HepG2 (cell line): Measurements from ENCODE around the gene SFXN5. TPM values are rescaled to one million over a fixed set of nuclear protein-coding genes. Genes with fewer than 3 reads are reported as not detected.
A peak's percentile ranks its signal among the peaks of the same experiment; 100 is the strongest.

ENCODE experiments used
- ARID4A ChIP-seq: sonication (generic); formaldehyde crosslinking; IDR thresholded peaks from 2 replicates; pipeline ENCODE4 v1.5.0; 2020; ENCODE audit warnings: mild to moderate bottlenecking, missing genetic modification reagents, borderline replicate concordance
- ARID5B ChIP-seq: IDR thresholded peaks from 2 replicates; pipeline ENCODE4 v1.4.0; 2020; ENCODE audit warnings: mild to moderate bottlenecking, missing genetic modification reagents
- BHLHE40 ChIP-seq: IDR thresholded peaks from 2 replicates; pipeline ENCODE4 v1.6.1; 2011; ENCODE audit warnings: low read length, improper control_type of control experiment
- JUND ChIP-seq: sonication (generic); formaldehyde crosslinking; IDR thresholded peaks from 2 replicates; pipeline ENCODE4 v1.8.0; 2022; ENCODE audit warnings: mild to moderate bottlenecking, missing genetic modification reagents
- MEIS2 ChIP-seq: sonication (generic); formaldehyde crosslinking; IDR thresholded peaks from 2 replicates; pipeline ENCODE4 v1.9.0; 2021; ENCODE audit warnings: mild to moderate bottlenecking, missing genetic modification reagents
- NFIC ChIP-seq: IDR thresholded peaks from 2 replicates; pipeline ENCODE4 v1.6.1; 2012; ENCODE audit warnings: mild to moderate bottlenecking, low read length, inconsistent platforms
- NR2F1 ChIP-seq, 2 experiments: fragments of 450-650 bp in 1 of 2; formaldehyde crosslinking in 1 of 2; IDR thresholded peaks; 2 replicates each; pipeline versions ENCODE4 v1.5.0 to v1.6.1; 2016 to 2020; ENCODE audit warnings: mild to moderate bottlenecking in 1 of 2, missing compliant biosample characterization in 1 of 2, missing genetic modification reagents in 1 of 2, moderate library complexity in 1 of 2
- PAX8 ChIP-seq: sonication (generic); formaldehyde crosslinking; IDR thresholded peaks from 2 replicates; pipeline ENCODE4 v1.8.0; 2022; ENCODE audit warnings: mild to moderate bottlenecking, missing genetic modification reagents, borderline replicate concordance
- RXRB ChIP-seq: IDR thresholded peaks from 2 replicates; pipeline ENCODE4 v1.6.1; 2016; ENCODE audit warnings: borderline replicate concordance, missing genetic modification reagents, missing compliant biosample characterization
- SAP130 ChIP-seq: IDR thresholded peaks from 2 replicates; pipeline ENCODE4 v1.6.1; 2016; ENCODE audit warnings: low read depth
- SMAD1 ChIP-seq: sonication (generic); formaldehyde crosslinking; IDR thresholded peaks from 2 replicates; pipeline ENCODE4 v1.4.0; 2020; ENCODE audit warnings: missing genetic modification reagents, low read depth, mild to moderate bottlenecking, borderline replicate concordance
- SOX13 ChIP-seq, 3 experiments: fragments of 450-650 bp in 1 of 3; sonication (generic) in 1 of 3; formaldehyde crosslinking in 1 of 3; IDR thresholded peaks in 2 of 3; conservative IDR thresholded peaks in 1 of 3; 2 replicates each; pipeline versions ENCODE4 v1.5.0 to v1.6.1; 2016 to 2020; ENCODE audit warnings: antibody characterized with exemption in 1 of 3, mild to moderate bottlenecking in 1 of 3, missing compliant biosample characterization in 1 of 3, missing genetic modification reagents in 1 of 3, moderate library complexity in 1 of 3
- THAP9 ChIP-seq: sonication (generic); formaldehyde crosslinking; IDR thresholded peaks from 2 replicates; pipeline ENCODE4; 2020; ENCODE audit warnings: missing genetic modification reagents, mild to moderate bottlenecking, borderline replicate concordance
- XRCC5 ChIP-seq: fragments of 200-400 bp; formaldehyde crosslinking; optimal IDR thresholded peaks from 2 replicates; pipeline ENCODE3; 2017; ENCODE audit warnings: mild to moderate bottlenecking, low read length
- ZNF274 ChIP-seq: sonication (generic); formaldehyde crosslinking; IDR thresholded peaks from 2 replicates; pipeline ENCODE4 v1.5.1; 2020; ENCODE audit warnings: mild to moderate bottlenecking, missing genetic modification reagents
- ZSCAN21 ChIP-seq: sonication (generic); formaldehyde crosslinking; IDR thresholded peaks from 2 replicates; pipeline ENCODE4 v1.8.0; 2022; ENCODE audit warnings: mild to moderate bottlenecking, missing genetic modification reagents, moderate library complexity, borderline replicate concordance
- ZSCAN22 ChIP-seq: sonication (generic); formaldehyde crosslinking; IDR thresholded peaks from 2 replicates; pipeline ENCODE4 v1.4.0; 2020; ENCODE audit warnings: mild to moderate bottlenecking, missing genetic modification reagents
- polyA plus RNA-seq, 8 experiments: library from polyadenylated mRNA; depleted of rRNA in 3 of 8; stranded (reverse) in 7 of 8; unstranded in 1 of 8; fragments of >200 nt; fragmentation: Illumina TruSeq in 4 of 8; extraction: Trizol in 4 of 8; gene quantifications; 2 replicates each; pipeline versions ENCODE4 v1.2.1 to v1.2.3, GENCODE V29; 2011 to 2016; ENCODE audit warnings: low read depth in 4 of 8, missing spikeins in 1 of 8, mixed read lengths in 1 of 8; ENCODE audit not compliant: insufficient read depth in 1 of 8
- total RNA-seq, 5 experiments: library from RNA; depleted of rRNA; stranded (reverse); fragments of >200 nt; fragmentation: Illumina TruSeq; extraction: Trizol; gene quantifications; 2 replicates each; pipeline ENCODE4 v1.2.3, GENCODE V29; 2016; ENCODE audit warnings: low read depth in 1 of 5

SFXN5 gene
- total and polyA plus RNA-seq, 2 of the 13 experiments (the other 11 are each of a cell fraction or from before 2014, with no cell fraction given), result 34.9 to 37.4 TPM

- TF ChIP-seq THAP9 (CRISPR knock-in tag) (0 out of 2 replicates have a peak, but pooled peaks have one; percentile 25), ARID5B (CRISPR knock-in tag) (peak; percentile 37; the same call in 1 of the 2 replicates), ARID4A (CRISPR knock-in tag) (no peak; the same call in 1 of the 2 replicates), PAX8 (no peak), SMAD1 (CRISPR knock-in tag) (no peak), MEIS2 (CRISPR knock-in tag) (no peak), JUND (CRISPR knock-in tag) (no peak), SAP130 (CRISPR knock-in tag) (peak; percentile 43), XRCC5 (no peak), ZNF274 (no peak), BHLHE40 (no peak), ZSCAN21 (CRISPR knock-in tag) (no peak), NR2F1 (CRISPR knock-in tag; IDR thresholded peaks at IDR 0.05) (no peak), RXRB (no peak), NFIC (no peak), ZSCAN22 (0 out of 2 replicates have a peak, but pooled peaks have one; percentile 36), SOX13 (IDR thresholded peaks at IDR 0.05) (no peak), SOX13 (CRISPR knock-in tag; conservative IDR thresholded peaks at IDR 0.05 in 1 of 2, IDR thresholded peaks at IDR 0.05 in 1 of 2) (no peak)
Measured at GRCh38 chr2:73043929-73044832, 27.3 kb downstream of the SFXN5 start (continued).
